ENCODE data around the gene GTF2A1.

GRCh38 chr14:81144824-81145603 is 75.7 kb downstream of the GTF2A1 start:
- TF ChIP-seq BHLHE40 (IDR thresholded peaks at IDR 0.05; ENCODE audit: borderline replicate concordance) (no peak), CTBP1 (IDR thresholded peaks at IDR 0.05; ENCODE audit: borderline replicate concordance) (no peak)

Data from HEK293T (cell line).